H1 (cell line): ENCODE measurements around the gene NT5DC1. TPM values are rescaled to one million over a fixed set of nuclear protein-coding genes. Genes with fewer than 3 reads are reported as not detected.

Experiments used
- CTCF ChIA-PET: fragments of 300-600 bp; sonication (Branson Sonifier 250); formaldehyde crosslinking; loops from one replicate; lab custom pipeline; 2021; ENCODE audit not compliant: partially characterized antibody; lab: Charles Lee
- POLR2A ChIA-PET: fragments of 300-600 bp; sonication (Branson Sonifier 250); formaldehyde crosslinking; loops from one replicate; lab custom pipeline; 2021; ENCODE audit warnings: inconsistent platforms; ENCODE audit not compliant: partially characterized antibody; lab: Charles Lee
- DNase-seq, 2 experiments: peaks; one replicate each; pipeline versions ENCODE4 v3.0.0 to v3.0.0-alpha.2; 2010 to 2022; ENCODE audit warnings: low spot score in 2 of 2, low read depth in 1 of 2, mixed read lengths in 1 of 2
- FAIRE-seq: peaks from 2 replicates; lab custom pipeline; 2011; peaks lifted over from hg19 to GRCh38; lab: Jason Lieb, UNC
- H2AFZ ChIP-seq: 2 replicates; pipeline ENCODE4 v1.8.1; 2012; ENCODE audit warnings: low read length, inconsistent platforms
- H2AK5ac ChIP-seq: 2 replicates; pipeline ENCODE4 v1.6.1; 2013; ENCODE audit warnings: low read depth, low read length
- H2BK120ac ChIP-seq: replicated peaks from 2 replicates; pipeline ENCODE3; 2013; ENCODE audit warnings: low read depth, low read length, inconsistent platforms
- H2BK12ac ChIP-seq: 2 replicates; pipeline ENCODE4 v1.6.1; 2013; ENCODE audit warnings: low read depth, low read length
- H2BK15ac ChIP-seq: 2 replicates; pipeline ENCODE4 v1.6.1; 2013; ENCODE audit warnings: low read length
- H2BK20ac ChIP-seq: 2 replicates; pipeline ENCODE4 v1.6.1; 2013; ENCODE audit warnings: low read length
- H2BK5ac ChIP-seq: 2 replicates; pipeline ENCODE4 v1.6.1; 2013; ENCODE audit warnings: low read depth, low read length
- H3K14ac ChIP-seq: 2 replicates; pipeline ENCODE4 v1.6.1; 2013; ENCODE audit warnings: inconsistent platforms; ENCODE audit not compliant: insufficient read length
- H3K18ac ChIP-seq: 2 replicates; pipeline ENCODE4 v1.6.1; 2013; ENCODE audit warnings: low read length; ENCODE audit errors: extremely low read depth
- H3K23ac ChIP-seq: 2 replicates; pipeline ENCODE4 v1.6.1; 2013; ENCODE audit warnings: inconsistent platforms; ENCODE audit not compliant: insufficient read length
- H3K23me2 ChIP-seq: 2 replicates; pipeline ENCODE4 v1.6.1; 2013; ENCODE audit warnings: low read depth, low read length
- H3K27ac ChIP-seq: 2 replicates; pipeline ENCODE4 v1.6.1; 2011; ENCODE audit warnings: low read depth, low read length, inconsistent platforms
- H3K27me3 ChIP-seq, 4 experiments: replicated peaks in 1 of 4; 1 replicate in 1 of 4; 2 replicates in 3 of 4; pipeline versions ENCODE4 v1.6.1 to v1.8.1; 2011 to 2013; ENCODE audit warnings: low read length in 3 of 4, mild to moderate bottlenecking in 3 of 4, inconsistent platforms in 2 of 4, mixed read lengths in 2 of 4, moderate library complexity in 1 of 4; ENCODE audit not compliant: control insufficient read depth in 3 of 4, insufficient read depth in 3 of 4; ENCODE audit errors: extremely low read depth in 1 of 4
- H3K36me3 ChIP-seq, 4 experiments: 2 replicates each; pipeline versions ENCODE4 v1.6.1 to v1.8.1; 2011 to 2013; ENCODE audit warnings: mild to moderate bottlenecking in 4 of 4, low read length in 3 of 4, moderate library complexity in 2 of 4, control low read depth in 1 of 4, inconsistent platforms in 1 of 4; ENCODE audit not compliant: insufficient read depth in 4 of 4, control insufficient read depth in 2 of 4
- H3K4ac ChIP-seq: replicated peaks from 2 replicates; pipeline ENCODE3; 2013; ENCODE audit warnings: low read length, low read depth, mixed read lengths, inconsistent platforms; ENCODE audit not compliant: insufficient read length
- H3K4me1 ChIP-seq, 4 experiments: replicated peaks in 1 of 4; 1 replicate in 1 of 4; 2 replicates in 3 of 4; pipeline versions ENCODE4 v1.6.1 to v1.8.1; 2011 to 2013; ENCODE audit warnings: low read length in 3 of 4, inconsistent platforms in 2 of 4, mixed read lengths in 1 of 4; ENCODE audit not compliant: insufficient read depth in 4 of 4, control insufficient read depth in 3 of 4
- H3K4me2 ChIP-seq, 2 experiments: 2 replicates each; pipeline versions ENCODE4 v1.6.1 to v1.8.1; 2011 to 2013; ENCODE audit warnings: low read depth in 2 of 2, low read length in 2 of 2, control low read depth in 1 of 2, inconsistent platforms in 1 of 2, mild to moderate bottlenecking in 1 of 2; ENCODE audit not compliant: insufficient read depth in 1 of 2
- H3K4me3 ChIP-seq, 4 experiments: fragments of 200-600, 300-600 bp in 1 of 4; sonication (generic), shearing (Covaris generic), sonication (Bioruptor Twin) in 1 of 4; 2 replicates each; pipeline versions ENCODE4 v1.5.1 to v1.8.1; 2011 to 2016; ENCODE audit warnings: low read length in 4 of 4, low read depth in 3 of 4, control low read depth in 2 of 4, inconsistent platforms in 2 of 4, mild to moderate bottlenecking in 2 of 4, mixed read lengths in 1 of 4, moderate library complexity in 1 of 4; ENCODE audit not compliant: insufficient read depth in 2 of 4; ENCODE audit errors: extremely low read depth in 1 of 4
- H3K56ac ChIP-seq: replicated peaks from 2 replicates; pipeline ENCODE3; 2013; ENCODE audit warnings: low read depth, mild to moderate bottlenecking, mixed read lengths, low read length, inconsistent platforms; ENCODE audit not compliant: insufficient read length
- H3K79me1 ChIP-seq: 2 replicates; pipeline ENCODE4 v1.6.1; 2013; ENCODE audit warnings: low read depth, low read length, control low read depth
- H3K79me2 ChIP-seq, 2 experiments: 2 replicates each; pipeline versions ENCODE4 v1.6.1 to v1.8.1; 2012 to 2013; ENCODE audit warnings: low read length in 2 of 2, mild to moderate bottlenecking in 2 of 2, inconsistent platforms in 1 of 2; ENCODE audit not compliant: insufficient read depth in 2 of 2, control insufficient read depth in 1 of 2
- H3K9ac ChIP-seq, 4 experiments: replicated peaks in 1 of 4; 1 replicate in 1 of 4; 2 replicates in 3 of 4; pipeline versions ENCODE4 v1.6.1 to v1.8.1; 2011 to 2013; ENCODE audit warnings: low read depth in 3 of 4, low read length in 3 of 4, control low read depth in 2 of 4, mild to moderate bottlenecking in 2 of 4, moderate library complexity in 2 of 4, inconsistent platforms in 1 of 4; ENCODE audit errors: extremely low read depth in 1 of 4
- H3K9me3 ChIP-seq, 2 experiments: 2 replicates each; pipeline versions ENCODE4 v1.6.1 to v1.8.1; 2012 to 2013; ENCODE audit warnings: mild to moderate bottlenecking in 2 of 2, moderate library complexity in 2 of 2, control low read depth in 1 of 2, inconsistent platforms in 1 of 2, low read depth in 1 of 2, low read length in 1 of 2, mixed read lengths in 1 of 2; ENCODE audit not compliant: insufficient read depth in 2 of 2
- H4K20me1 ChIP-seq, 2 experiments: replicated peaks in 1 of 2; 2 replicates each; pipeline versions ENCODE3 to v1.8.1; 2011 to 2013; ENCODE audit warnings: inconsistent platforms in 2 of 2, low read length in 2 of 2, mild to moderate bottlenecking in 1 of 2; ENCODE audit not compliant: insufficient read depth in 2 of 2, control insufficient read depth in 1 of 2
- H4K5ac ChIP-seq: 2 replicates; pipeline ENCODE4 v1.6.1; 2013; ENCODE audit warnings: low read length, low read depth, mixed read lengths, inconsistent platforms; ENCODE audit not compliant: insufficient read length
- H4K8ac ChIP-seq: 2 replicates; pipeline ENCODE4 v1.8.0; 2013; ENCODE audit warnings: mild to moderate bottlenecking, moderate library complexity, low read length, inconsistent platforms; ENCODE audit not compliant: insufficient read depth; ENCODE audit errors: extremely low read depth
- H4K91ac ChIP-seq: replicated peaks from 2 replicates; pipeline ENCODE3; 2013; ENCODE audit warnings: low read length, mixed read lengths, inconsistent platforms; ENCODE audit not compliant: insufficient read length
- GABPA ChIP-seq: IDR thresholded peaks from 2 replicates; pipeline ENCODE4 v1.6.1; 2011; ENCODE audit warnings: mild to moderate bottlenecking, low read length, moderate library complexity, borderline replicate concordance; ENCODE audit not compliant: insufficient read depth
- GTF2F1 ChIP-seq: IDR thresholded peaks from 2 replicates; pipeline ENCODE4 v1.6.1; 2012; ENCODE audit warnings: low read depth, low read length, improper control_type of control experiment, borderline replicate concordance
- HDAC2 ChIP-seq, 2 experiments: fragments of 300-600 bp in 1 of 2; sonication (generic) in 1 of 2; IDR thresholded peaks; 2 replicates each; pipeline ENCODE4 v1.6.1; 2011 to 2012; ENCODE audit warnings: low read depth in 2 of 2, low read length in 2 of 2, mild to moderate bottlenecking in 2 of 2, moderate library complexity in 2 of 2, borderline replicate concordance in 1 of 2, inconsistent platforms in 1 of 2
- JUND ChIP-seq: IDR thresholded peaks from 2 replicates; pipeline ENCODE4 v1.6.1; 2011; ENCODE audit warnings: mild to moderate bottlenecking, improper control_type of control experiment, low read length
- KDM4A ChIP-seq: IDR thresholded peaks from one replicate; pipeline ENCODE4 v1.7.1; 2012; ENCODE audit warnings: low read depth, mild to moderate bottlenecking, moderate library complexity, low read length, inconsistent platforms; ENCODE audit not compliant: severe bottlenecking
- SAP30 ChIP-seq: fragments of 300-600 bp; sonication (generic); IDR thresholded peaks from 2 replicates; pipeline ENCODE4 v1.7.1; 2012; ENCODE audit warnings: low read length, moderate library complexity, mild to moderate bottlenecking, inconsistent platforms; ENCODE audit not compliant: insufficient read depth, insufficient replicate concordance
- SIRT6 ChIP-seq: IDR thresholded peaks from one replicate; pipeline ENCODE4 v1.7.1; 2012; ENCODE audit warnings: low read length, inconsistent platforms
- WGBS, 2 experiments: shearing (Covaris generic) in 1 of 2; methylation state at CpG; one replicate each; pipeline versions ENCODE4 v1.1.6 to v1.1.7; 2013 to 2015; ENCODE audit warnings: low lambda C conversion rate in 2 of 2, mixed read lengths in 2 of 2, inconsistent platforms in 1 of 2, low coverage in 1 of 2, missing lambda C conversion rate in 1 of 2; ENCODE audit not compliant: insufficient replicate concordance in 2 of 2, insufficient coverage in 1 of 2, insufficient read length in 1 of 2; ENCODE audit errors: extremely low coverage in 1 of 2, missing lambda C conversion rate in 1 of 2; 5-methylcytosine and 5-hydroxymethylcytosine counted together
- polyA plus RNA-seq, 7 experiments: library from polyadenylated mRNA; depleted of rRNA in 3 of 7; stranded (reverse) in 5 of 7; unstranded in 2 of 7; fragments of >200 nt in 5 of 7; fragments of 200-250 nt in 2 of 7; gene quantifications; 1 replicate in 5 of 7; 2 replicates in 1 of 7; 4 replicates in 1 of 7; pipeline versions ENCODE4 v1.2.1 to v1.2.3, GENCODE V29; 2011 to 2013; ENCODE audit warnings: missing spikeins in 2 of 7, mixed read lengths in 2 of 7
- total RNA-seq: library from RNA; stranded (reverse); fragmentation: NEBNext Ultra II Directional; extraction: Animal tissue kit (Norgen Biotek cat#: 25700); gene quantifications from 2 replicates; pipeline ENCODE4 v1.2.1, GENCODE V29; 2021
- TF ChIP-seq, protein P1 (sequence below), 3 experiments: IDR thresholded peaks; 1 replicate in 2 of 3; 2 replicates in 1 of 3; pipeline versions ENCODE4 v1.5.1 to v1.6.1; 2011; ENCODE audit warnings: low read length in 3 of 3, mild to moderate bottlenecking in 3 of 3, inconsistent platforms in 2 of 3, low read depth in 1 of 3, moderate library complexity in 1 of 3; ENCODE audit not compliant: insufficient read depth in 1 of 3; ENCODE audit errors: control extremely low read depth in 1 of 3
- TF ChIP-seq, protein P2 (sequence below): IDR thresholded peaks from 2 replicates; pipeline ENCODE4 v1.6.1; 2011; ENCODE audit warnings: low read depth, mild to moderate bottlenecking, low read length; ENCODE audit not compliant: insufficient read depth

NT5DC1 gene
- total and polyA plus RNA-seq, 2 of the 8 experiments (the other 6 are each of a cell fraction or from before 2014, with no cell fraction given) = 25.3 to 72.7 TPM

DNA sequence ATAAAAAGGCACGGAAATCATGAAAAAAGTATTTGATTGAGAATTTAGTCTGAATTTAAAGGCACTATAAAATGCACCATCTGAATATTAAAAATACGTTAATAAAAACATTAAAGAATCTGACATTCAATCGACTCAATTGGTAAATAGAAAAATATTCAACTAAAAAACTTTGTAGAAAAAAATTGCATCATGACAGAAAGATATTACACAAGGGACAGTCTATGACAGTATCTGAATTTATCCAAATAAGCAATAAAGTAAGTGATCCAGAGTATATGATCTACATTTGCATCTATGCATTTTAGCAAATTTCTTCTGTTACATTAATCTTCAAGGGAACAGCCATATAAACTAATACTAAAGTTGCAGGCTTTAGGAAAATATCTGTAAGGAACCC is 49.4 kb upstream of the NT5DC1 start:
- no peak overlapping the region for H3K18ac ChIP-seq
- H3K23me2 ChIP-seq = no peaks in the 10 kb centered on the region
- H3K4me2 ChIP-seq = no peak overlapping the region
- no peaks in the 10 kb centered on the region for H3K79me2 ChIP-seq
- no peak overlapping the region for H2AFZ ChIP-seq
- no peak overlapping the region for H3K4ac ChIP-seq
- ChIA-PET CTCF (interaction anchor here (2.4 kb wide), 1 partner anchor 11 kb away, joined by 11 read pairs; the partner anchor contains the start of gene FRK), POLR2A (no interaction called here)
- no peak overlapping the region for H2BK5ac ChIP-seq
- no peak overlapping the region for H3K9ac ChIP-seq
- DNase-seq (no peak), FAIRE-seq (no peak)
- H3K4me1 ChIP-seq = no peaks in the 10 kb centered on the region
- H3K56ac ChIP-seq = no peak overlapping the region
- no peak overlapping the region for H4K91ac ChIP-seq
- no peak overlapping the region for H4K8ac ChIP-seq
- no peaks in the 10 kb centered on the region for H3K79me1 ChIP-seq
- no peak overlapping the region for H3K14ac ChIP-seq
- H3K23ac ChIP-seq = no peak overlapping the region
- no peaks in the 10 kb centered on the region for H4K20me1 ChIP-seq
- no peak overlapping the region for H3K4me3 ChIP-seq
- H2BK15ac ChIP-seq = no peak overlapping the region
- no peaks in the 10 kb centered on the region for H3K27me3 ChIP-seq
- no peak overlapping the region for H2AK5ac ChIP-seq
- WGBS, 2 experiments = 81% methylated on average over 3 of the region's 3 CpGs; no CpG with 5 or more reads in 1 of the 2 experiments
- H3K36me3 ChIP-seq = no peaks in the 10 kb centered on the region
- no peak overlapping the region for H2BK20ac ChIP-seq
- H2BK120ac ChIP-seq = no peak overlapping the region
- no peak overlapping the region for H2BK12ac ChIP-seq
- no peaks in the 10 kb centered on the region for H3K9me3 ChIP-seq
- H3K27ac ChIP-seq = no peak overlapping the region
- no peak overlapping the region for H4K5ac ChIP-seq
- no peak for TF ChIP-seq GTF2F1
- TF ChIP-seq, protein P1, sequence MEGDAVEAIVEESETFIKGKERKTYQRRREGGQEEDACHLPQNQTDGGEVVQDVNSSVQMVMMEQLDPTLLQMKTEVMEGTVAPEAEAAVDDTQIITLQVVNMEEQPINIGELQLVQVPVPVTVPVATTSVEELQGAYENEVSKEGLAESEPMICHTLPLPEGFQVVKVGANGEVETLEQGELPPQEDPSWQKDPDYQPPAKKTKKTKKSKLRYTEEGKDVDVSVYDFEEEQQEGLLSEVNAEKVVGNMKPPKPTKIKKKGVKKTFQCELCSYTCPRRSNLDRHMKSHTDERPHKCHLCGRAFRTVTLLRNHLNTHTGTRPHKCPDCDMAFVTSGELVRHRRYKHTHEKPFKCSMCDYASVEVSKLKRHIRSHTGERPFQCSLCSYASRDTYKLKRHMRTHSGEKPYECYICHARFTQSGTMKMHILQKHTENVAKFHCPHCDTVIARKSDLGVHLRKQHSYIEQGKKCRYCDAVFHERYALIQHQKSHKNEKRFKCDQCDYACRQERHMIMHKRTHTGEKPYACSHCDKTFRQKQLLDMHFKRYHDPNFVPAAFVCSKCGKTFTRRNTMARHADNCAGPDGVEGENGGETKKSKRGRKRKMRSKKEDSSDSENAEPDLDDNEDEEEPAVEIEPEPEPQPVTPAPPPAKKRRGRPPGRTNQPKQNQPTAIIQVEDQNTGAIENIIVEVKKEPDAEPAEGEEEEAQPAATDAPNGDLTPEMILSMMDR (IDR thresholded peaks at IDR 0.05; ENCODE audit: control extremely low read depth in 1 of 3, insufficient read depth in 1 of 3, low read depth in 1 of 3, low read length in 3 of 3) = no peak
- TF ChIP-seq SIRT6 = no peak
- no peak for TF ChIP-seq GABPA
- TF ChIP-seq, protein P2, sequence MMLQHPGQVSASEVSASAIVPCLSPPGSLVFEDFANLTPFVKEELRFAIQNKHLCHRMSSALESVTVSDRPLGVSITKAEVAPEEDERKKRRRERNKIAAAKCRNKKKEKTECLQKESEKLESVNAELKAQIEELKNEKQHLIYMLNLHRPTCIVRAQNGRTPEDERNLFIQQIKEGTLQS = no peak
- TF ChIP-seq KDM4A = no peak
- no peak for TF ChIP-seq JUND
- no peak for TF ChIP-seq SAP30
- no peak for TF ChIP-seq HDAC2 (IDR thresholded peaks at IDR 0.05; ENCODE audit: borderline replicate concordance in 1 of 2, low read depth in 2 of 2, low read length in 2 of 2)
